T-helper 2 cell treated with Interferon-gamma antibody and Interleukin-4, amounts not matched to agents 5 μg/mL and 100 μg/mL, for 36 hours (primary cell): ENCODE measurements around the gene CAP2.

Experiments
- DNase-seq: peaks from one replicate; pipeline ENCODE4 v3.0.0; 2021; ENCODE audit warnings: low spot score
- H3K27ac Mint-ChIP-seq: one replicate; pipeline ENCODE4 v1.8.0; 2021; ENCODE audit warnings: mild to moderate bottlenecking, mixed read lengths
- H3K27me3 Mint-ChIP-seq: one replicate; pipeline ENCODE4 v1.8.0; 2021; ENCODE audit warnings: low read depth, mixed read lengths
- H3K36me3 Mint-ChIP-seq: one replicate; pipeline ENCODE4 v1.8.0; 2021; ENCODE audit warnings: low read depth, mixed read lengths
- H3K4me1 Mint-ChIP-seq: one replicate; pipeline ENCODE4 v1.8.0; 2021; ENCODE audit warnings: low read depth, mixed read lengths
- H3K4me3 Mint-ChIP-seq: one replicate; pipeline ENCODE4 v1.8.0; 2022; ENCODE audit warnings: mild to moderate bottlenecking, moderate library complexity, mixed read lengths
- H3K9me3 Mint-ChIP-seq: one replicate; pipeline ENCODE4 v1.8.0; 2021; ENCODE audit warnings: mixed read lengths

The CAP2 gene

DNA sequence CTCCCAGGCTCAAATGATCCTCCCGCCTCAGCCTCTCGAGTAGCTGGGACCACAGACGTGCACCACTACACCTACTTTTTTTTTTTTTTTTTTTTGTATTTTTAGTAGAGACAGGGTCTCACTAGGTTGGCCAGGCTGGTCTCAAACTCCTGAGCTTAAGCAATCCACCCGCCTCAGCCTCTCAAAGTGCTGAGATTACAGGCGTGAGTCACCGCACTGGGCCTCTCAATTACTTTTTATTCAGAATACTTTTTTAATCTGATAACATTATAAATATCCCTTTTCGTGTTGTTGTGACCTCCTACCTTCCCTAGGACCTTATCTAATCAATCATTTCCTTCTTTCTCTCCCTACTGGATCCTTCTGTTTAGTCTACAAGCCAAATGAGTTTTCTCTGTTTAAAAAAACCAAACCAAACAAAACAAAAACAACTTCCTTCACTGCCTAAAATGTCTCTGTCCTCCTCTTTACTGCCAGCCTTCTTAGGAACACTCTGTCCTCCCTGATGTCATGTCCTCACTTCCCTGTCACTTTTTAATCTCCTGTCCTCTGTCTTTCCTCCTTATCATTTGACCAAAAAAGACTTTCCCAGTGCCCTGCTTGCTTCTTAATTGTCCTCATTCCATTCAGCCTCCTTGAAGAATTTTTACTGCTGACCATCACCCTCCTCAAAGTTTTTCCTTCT is 85.0 kb downstream of the CAP2 start:
- Mint-ChIP-seq H3K4me3 (no peak overlapping the region), H3K27me3 (peaks cover 5% of the 10 kb centered on the region), H3K4me1 (no peaks in the 10 kb centered on the region), H3K9me3 (no peaks in the 10 kb centered on the region), H3K36me3 (no peaks in the 10 kb centered on the region), H3K27ac (no peak overlapping the region)
- no peak for DNase-seq

DNA sequence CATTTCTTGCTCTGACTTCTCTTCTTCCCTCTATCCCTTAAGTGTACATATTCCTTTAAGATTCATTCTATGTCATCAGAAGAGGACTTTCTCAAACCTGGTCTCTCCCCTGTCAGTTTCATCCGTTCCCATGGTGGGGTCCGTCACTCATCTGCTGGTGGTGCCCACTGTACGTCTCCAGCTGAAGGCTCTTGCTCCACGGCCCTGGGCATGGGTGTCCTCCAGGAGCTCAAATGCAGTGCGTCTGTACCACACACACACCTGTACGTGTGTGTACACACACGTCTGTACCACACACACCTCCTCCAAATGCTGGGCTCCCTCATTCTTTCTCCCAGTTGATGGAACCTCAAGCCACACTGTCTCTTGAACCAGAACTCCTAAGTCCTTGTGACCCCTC is 85.6 kb downstream of the CAP2 start:
- Mint-ChIP-seq H3K4me3 (no peak overlapping the region), H3K9me3 (no peaks in the 10 kb centered on the region), H3K27me3 (peaks cover 5% of the 10 kb centered on the region), H3K36me3 (no peaks in the 10 kb centered on the region), H3K4me1 (no peaks in the 10 kb centered on the region), H3K27ac (no peak overlapping the region)
- DNase-seq, result no peak

- H3K36me3 Mint-ChIP-seq, result no peaks in the 10 kb centered on the region
- DNase-seq, result no peak
- no peaks in the 10 kb centered on the region for H3K4me1 Mint-ChIP-seq
- H3K9me3 Mint-ChIP-seq, result no peaks in the 10 kb centered on the region
- H3K4me3 Mint-ChIP-seq, result no peak overlapping the region
- H3K27me3 Mint-ChIP-seq, result peaks cover 5% of the 10 kb centered on the region
- no peak overlapping the region for H3K27ac Mint-ChIP-seq
Observed at GRCh38 chr6:17480476-17480875, 87.1 kb downstream of the CAP2 start.

- Mint-ChIP-seq H3K9me3 (no peaks in the 10 kb centered on the region), H3K27ac (no peak overlapping the region), H3K4me1 (no peaks in the 10 kb centered on the region), H3K27me3 (no peaks in the 10 kb centered on the region), H3K36me3 (no peaks in the 10 kb centered on the region), H3K4me3 (no peak overlapping the region)
- DNase-seq, result no peak
Observed at GRCh38 chr6:17482711-17483110, 89.3 kb downstream of the CAP2 start.

GRCh38 chr6:17483391-17484016 is 90.1 kb downstream of the CAP2 start:
- Mint-ChIP-seq H3K27ac (no peak overlapping the region), H3K4me3 (no peak overlapping the region), H3K36me3 (no peaks in the 10 kb centered on the region), H3K27me3 (no peaks in the 10 kb centered on the region), H3K9me3 (no peaks in the 10 kb centered on the region), H3K4me1 (no peaks in the 10 kb centered on the region)
- DNase-seq, result no peak

DNA sequence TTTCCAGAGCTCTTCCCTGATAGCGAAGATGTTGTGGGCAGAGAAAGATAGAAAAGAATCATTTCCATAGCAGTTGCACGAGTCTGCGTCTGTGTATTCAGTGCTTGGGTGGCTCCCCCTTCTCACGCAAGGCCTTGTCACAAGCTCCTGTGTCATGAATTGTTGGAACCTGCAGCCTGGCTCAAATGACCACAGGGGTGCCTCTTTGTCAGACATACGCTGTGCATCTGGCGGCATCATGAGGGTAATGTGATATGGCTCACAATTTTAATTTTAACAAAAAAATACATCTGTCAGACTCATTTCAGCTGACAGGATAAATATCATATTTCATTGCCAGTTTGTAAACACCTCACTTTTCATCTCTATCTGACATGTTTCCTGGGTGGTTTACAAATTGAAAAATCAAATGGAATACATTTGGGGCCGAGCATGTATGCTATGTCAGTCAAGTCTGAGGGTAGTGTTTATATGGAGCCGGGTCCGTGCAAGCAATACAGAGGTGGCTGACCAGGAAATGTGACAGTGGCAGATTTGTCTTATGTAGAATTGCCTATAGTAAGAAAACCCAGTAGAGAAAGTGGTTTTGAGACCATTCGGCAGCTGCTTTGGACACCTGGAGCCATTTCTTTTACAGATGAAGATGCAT is 90.9 kb downstream of the CAP2 start:
- no peaks in the 10 kb centered on the region for H3K36me3 Mint-ChIP-seq
- no peaks in the 10 kb centered on the region for H3K27me3 Mint-ChIP-seq

DNA sequence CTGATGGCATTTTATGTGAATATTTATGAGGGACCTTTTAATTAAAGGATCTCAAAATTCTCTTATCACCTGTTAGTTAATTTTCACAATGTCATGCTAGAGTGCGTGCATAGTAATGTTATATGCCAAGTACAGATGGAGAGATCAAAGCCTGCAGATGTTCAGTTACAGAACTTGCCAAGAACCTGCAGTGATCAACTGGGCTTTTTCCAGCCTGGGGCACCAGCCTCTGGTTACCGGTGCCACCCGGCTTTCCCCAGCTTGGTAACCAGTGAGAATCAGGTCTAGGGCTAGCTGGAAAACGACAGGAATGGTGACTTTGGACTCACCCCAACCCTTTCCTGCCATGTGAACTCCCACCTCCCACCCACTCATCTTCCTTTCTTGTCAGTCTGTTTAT is 91.8 kb downstream of the CAP2 start:
- H3K27ac Mint-ChIP-seq, result no peak overlapping the region
- no peak overlapping the region for H3K4me3 Mint-ChIP-seq
- no peaks in the 10 kb centered on the region for H3K9me3 Mint-ChIP-seq
- no peak for DNase-seq
- no peaks in the 10 kb centered on the region for H3K4me1 Mint-ChIP-seq
- H3K27me3 Mint-ChIP-seq, result no peaks in the 10 kb centered on the region
- H3K36me3 Mint-ChIP-seq, result no peaks in the 10 kb centered on the region

More for the DNA sequence above, 90.9 kb downstream of the CAP2 start:
- DNase-seq, result no peak
- H3K4me3 Mint-ChIP-seq, result no peak overlapping the region
- no peaks in the 10 kb centered on the region for H3K9me3 Mint-ChIP-seq
- H3K4me1 Mint-ChIP-seq, result no peaks in the 10 kb centered on the region
- H3K27ac Mint-ChIP-seq, result no peak overlapping the region

DNA sequence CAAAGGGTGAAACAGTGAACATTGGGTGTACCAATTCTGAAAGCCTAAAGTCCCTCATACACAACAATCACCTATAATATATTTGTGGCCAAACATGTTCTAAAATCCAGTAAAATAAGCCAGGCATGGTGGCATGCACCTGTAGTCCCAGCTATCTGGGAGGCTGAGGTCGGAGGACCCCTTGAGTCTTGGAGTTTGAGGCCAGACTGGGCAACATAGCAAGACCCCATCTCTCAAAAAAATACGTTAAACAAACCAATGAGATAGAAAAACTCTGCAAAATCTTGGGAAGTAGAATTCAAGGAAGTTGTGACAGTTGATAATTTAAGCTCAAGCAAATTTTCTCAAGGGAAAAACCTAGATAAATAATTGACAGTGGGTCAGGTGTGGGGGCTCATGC is 92.6 kb downstream of the CAP2 start:
- Mint-ChIP-seq H3K36me3 (no peaks in the 10 kb centered on the region), H3K27me3 (peaks cover 1% of the 10 kb centered on the region), H3K27ac (no peak overlapping the region), H3K4me3 (no peak overlapping the region), H3K9me3 (no peaks in the 10 kb centered on the region), H3K4me1 (no peaks in the 10 kb centered on the region)
- no peak for DNase-seq

DNA sequence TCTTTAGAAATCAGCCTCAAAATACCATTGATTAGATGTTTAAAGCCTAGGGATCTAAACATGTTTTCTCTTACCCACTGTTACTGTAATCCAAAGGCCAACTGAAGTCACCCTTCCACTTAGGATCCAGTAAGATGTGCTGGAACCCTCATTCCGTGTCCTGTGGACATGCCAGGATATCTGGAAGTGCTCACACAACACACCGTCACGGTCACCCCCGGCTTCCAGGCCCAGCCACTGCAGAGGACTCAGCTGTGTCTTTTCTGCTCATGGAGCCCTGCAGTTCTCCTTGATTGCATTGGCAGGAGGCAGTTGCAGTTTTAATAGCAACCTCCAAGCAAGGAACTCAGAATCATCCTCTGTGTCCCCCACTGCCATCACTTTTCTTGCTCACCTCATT is 93.3 kb downstream of the CAP2 start:
- Mint-ChIP-seq H3K36me3 (no peaks in the 10 kb centered on the region), H3K27me3 (peaks cover 8% of the 10 kb centered on the region), H3K4me1 (no peaks in the 10 kb centered on the region), H3K9me3 (no peaks in the 10 kb centered on the region), H3K27ac (no peak overlapping the region), H3K4me3 (no peak overlapping the region)
- no peak for DNase-seq

- Mint-ChIP-seq H3K4me1 (no peaks in the 10 kb centered on the region), H3K27ac (no peak overlapping the region), H3K36me3 (no peaks in the 10 kb centered on the region), H3K27me3 (peaks cover 21% of the 10 kb centered on the region), H3K9me3 (no peaks in the 10 kb centered on the region), H3K4me3 (no peak overlapping the region)
- no peak for DNase-seq
Observed at GRCh38 chr6:17490724-17491123, 97.3 kb downstream of the CAP2 start.

DNA sequence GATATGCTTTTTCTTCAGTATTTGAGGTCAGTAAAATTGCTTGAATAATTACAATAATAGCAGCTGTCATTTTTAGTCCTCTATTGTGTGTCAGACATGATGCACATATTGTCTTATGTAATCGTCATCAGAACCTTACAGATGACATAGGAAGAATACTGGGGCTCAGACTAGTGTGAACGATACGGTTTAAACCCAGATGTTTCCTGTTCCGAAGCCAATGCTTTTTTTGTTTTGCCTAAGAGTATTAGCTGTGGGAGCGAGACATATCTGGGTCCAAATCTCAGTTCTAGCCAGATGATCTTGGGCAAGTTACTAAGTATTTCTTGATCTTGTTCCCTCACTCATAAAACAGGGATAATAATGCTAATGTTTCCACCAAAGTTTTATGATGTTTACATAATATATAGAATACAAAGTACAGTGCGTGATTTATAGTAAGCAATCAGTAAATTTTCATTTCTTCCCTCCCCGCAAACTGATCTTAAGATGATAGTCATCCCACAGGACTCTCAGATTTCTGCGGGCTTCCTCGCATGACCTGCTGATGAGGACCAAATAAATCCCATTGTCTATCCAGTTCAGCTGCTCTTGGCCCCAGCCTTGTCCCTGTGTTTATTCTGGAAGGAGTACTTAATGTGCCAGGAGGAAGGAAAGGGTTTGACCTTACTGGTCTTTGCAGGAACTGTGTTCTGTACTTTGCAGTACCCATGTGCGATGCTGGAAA is 98.2 kb downstream of the CAP2 start:
- no peak for DNase-seq
- Mint-ChIP-seq H3K36me3 (no peaks in the 10 kb centered on the region), H3K4me1 (no peaks in the 10 kb centered on the region), H3K9me3 (no peaks in the 10 kb centered on the region), H3K27me3 (peaks cover 21% of the 10 kb centered on the region), H3K4me3 (no peak overlapping the region), H3K27ac (no peak overlapping the region)

GRCh38 chr6:17492350-17492749 is 99.0 kb downstream of the CAP2 start:
- no peaks in the 10 kb centered on the region for H3K36me3 Mint-ChIP-seq
- H3K27ac Mint-ChIP-seq, result no peak overlapping the region
- H3K9me3 Mint-ChIP-seq, result no peaks in the 10 kb centered on the region
- no peak overlapping the region for H3K4me3 Mint-ChIP-seq
- no peak for DNase-seq
- peaks cover 21% of the 10 kb centered on the region for H3K27me3 Mint-ChIP-seq
- H3K4me1 Mint-ChIP-seq, result no peaks in the 10 kb centered on the region

DNA sequence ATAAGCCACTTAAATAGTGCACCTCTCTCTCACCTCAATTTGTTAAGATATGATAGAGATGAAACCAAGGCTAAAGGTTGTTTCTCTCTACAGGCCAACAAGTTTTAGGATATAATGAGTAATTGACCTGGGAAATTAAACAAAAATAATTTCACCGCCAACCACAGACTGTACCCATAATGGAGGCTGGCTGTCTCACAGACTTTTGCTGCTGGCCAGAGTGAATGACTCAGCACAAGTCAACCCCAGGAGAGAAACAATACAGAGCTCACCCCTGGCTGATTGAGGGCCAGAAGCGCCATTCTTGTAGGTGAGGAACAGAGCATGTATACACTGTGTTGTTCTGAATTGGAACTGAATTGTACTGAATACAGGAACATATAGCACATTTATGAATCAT is 99.9 kb downstream of the CAP2 start:
- no peak overlapping the region for H3K27ac Mint-ChIP-seq
- H3K4me1 Mint-ChIP-seq, result no peaks in the 10 kb centered on the region
- no peak for DNase-seq
- peaks cover 21% of the 10 kb centered on the region for H3K27me3 Mint-ChIP-seq
- no peak overlapping the region for H3K4me3 Mint-ChIP-seq
- H3K9me3 Mint-ChIP-seq, result no peaks in the 10 kb centered on the region
- H3K36me3 Mint-ChIP-seq, result no peaks in the 10 kb centered on the region

GRCh38 chr6:17494177-17494576 is 100.8 kb downstream of the CAP2 start:
- Mint-ChIP-seq H3K4me1 (no peaks in the 10 kb centered on the region), H3K9me3 (no peaks in the 10 kb centered on the region), H3K27me3 (peaks cover 21% of the 10 kb centered on the region), H3K4me3 (no peak overlapping the region), H3K36me3 (no peaks in the 10 kb centered on the region), H3K27ac (no peak overlapping the region)
- DNase-seq, result no peak
